Erythroblast (primary cell): ENCODE results near the gene GABRR3.

Experiments
- GATA1 ChIP-seq: IDR thresholded peaks from 2 replicates; pipeline ENCODE4 v1.6.1; 2011; ENCODE audit warnings: low read depth, mild to moderate bottlenecking, control low read depth, low read length, moderate library complexity
- POLR2A ChIP-seq: IDR thresholded peaks from 2 replicates; pipeline ENCODE4 v1.6.1; 2011; ENCODE audit warnings: mild to moderate bottlenecking, low read length

DNA sequence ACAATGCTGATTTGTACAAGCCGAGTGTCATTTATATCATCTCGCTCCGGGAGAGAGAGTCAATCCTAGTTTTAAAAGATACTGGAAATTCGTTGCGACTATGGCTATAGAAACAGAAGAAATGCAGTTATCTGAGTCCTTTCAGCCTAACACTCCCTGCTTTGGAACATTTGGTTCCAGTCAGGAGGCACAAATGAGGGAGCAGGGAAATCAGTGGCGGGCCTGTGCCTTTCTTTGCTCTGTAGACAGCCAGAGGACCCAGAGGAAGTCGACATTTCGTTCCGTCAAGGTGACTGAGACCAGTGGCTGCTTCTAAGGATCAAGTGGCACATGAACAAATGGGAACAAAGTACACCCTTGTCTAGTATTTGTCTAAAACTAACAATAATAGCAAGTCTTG is 62.1 kb downstream of the GABRR3 start:
- TF ChIP-seq POLR2A, result no peak
- TF ChIP-seq GATA1, result no peak
